Measurements from ENCODE around the gene TCEA2.

Gene TCEA2

DNA sequence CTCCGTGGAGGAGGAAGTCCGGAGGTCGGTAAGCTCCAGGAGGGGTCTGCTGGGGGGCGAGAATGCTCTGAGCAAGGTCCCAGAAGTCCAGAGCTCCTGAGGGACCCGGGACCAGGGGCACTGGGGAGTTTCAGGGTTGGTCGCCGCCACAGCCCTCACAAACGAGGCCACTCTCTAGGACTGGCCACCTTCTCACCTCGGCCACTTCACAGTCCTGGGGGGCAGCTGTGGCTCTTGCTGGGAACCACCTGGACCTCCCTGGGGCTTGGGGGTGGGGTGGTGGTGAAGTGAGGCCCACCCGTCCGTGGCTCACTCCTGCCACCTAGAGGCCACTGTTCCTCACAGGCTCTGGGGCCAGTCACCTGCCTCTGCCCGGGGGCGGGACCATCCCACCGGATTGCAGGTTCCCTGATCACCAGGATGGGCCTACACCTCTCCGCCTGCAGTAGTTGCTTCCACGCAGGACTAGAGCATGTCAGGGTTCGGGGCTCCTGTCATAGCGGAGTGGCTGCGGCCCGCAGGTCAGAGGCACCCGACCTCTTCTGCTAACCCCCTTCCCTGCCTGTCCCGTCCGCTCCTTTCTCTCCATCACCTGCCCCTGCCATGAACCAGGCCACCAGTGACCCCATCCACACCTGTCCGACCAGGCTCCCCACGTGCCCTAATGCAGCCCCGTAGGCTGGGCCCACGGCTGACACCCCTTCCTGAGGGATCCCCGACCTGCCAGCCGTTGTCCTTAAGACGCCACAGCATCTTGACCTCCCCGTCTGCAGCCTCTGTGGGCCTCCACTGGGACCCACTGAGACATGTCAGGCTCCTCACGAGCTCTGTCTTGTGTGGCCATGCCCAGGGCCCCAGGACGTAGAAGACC, 5.1 kb upstream of the TCEA2 start:
- peak overlapping the region in 1 of 3 experiments; percentile 41 for H3K27ac Mint-ChIP-seq
- no peaks in the 10 kb centered on the region for H3K9me3 Mint-ChIP-seq

GRCh38 chr20:64058536-64058935, 4.5 kb upstream of the TCEA2 start:
- H3K4me3 Mint-ChIP-seq, result no peak overlapping the region
- H3K36me3 Mint-ChIP-seq (ENCODE audit: low read depth), result no peaks in the 10 kb centered on the region
- peaks cover 7% of the 10 kb centered on the region for H3K4me1 Mint-ChIP-seq
- H3K9me3 Mint-ChIP-seq, result no peaks in the 10 kb centered on the region
- H3K27me3 Mint-ChIP-seq (ENCODE audit: low read depth), result peaks cover 8% of the 10 kb centered on the region
- H3K27ac Mint-ChIP-seq, result peak overlapping the region in 1 of 3 experiments; percentile 41
- TF ChIP-seq, protein P1, sequence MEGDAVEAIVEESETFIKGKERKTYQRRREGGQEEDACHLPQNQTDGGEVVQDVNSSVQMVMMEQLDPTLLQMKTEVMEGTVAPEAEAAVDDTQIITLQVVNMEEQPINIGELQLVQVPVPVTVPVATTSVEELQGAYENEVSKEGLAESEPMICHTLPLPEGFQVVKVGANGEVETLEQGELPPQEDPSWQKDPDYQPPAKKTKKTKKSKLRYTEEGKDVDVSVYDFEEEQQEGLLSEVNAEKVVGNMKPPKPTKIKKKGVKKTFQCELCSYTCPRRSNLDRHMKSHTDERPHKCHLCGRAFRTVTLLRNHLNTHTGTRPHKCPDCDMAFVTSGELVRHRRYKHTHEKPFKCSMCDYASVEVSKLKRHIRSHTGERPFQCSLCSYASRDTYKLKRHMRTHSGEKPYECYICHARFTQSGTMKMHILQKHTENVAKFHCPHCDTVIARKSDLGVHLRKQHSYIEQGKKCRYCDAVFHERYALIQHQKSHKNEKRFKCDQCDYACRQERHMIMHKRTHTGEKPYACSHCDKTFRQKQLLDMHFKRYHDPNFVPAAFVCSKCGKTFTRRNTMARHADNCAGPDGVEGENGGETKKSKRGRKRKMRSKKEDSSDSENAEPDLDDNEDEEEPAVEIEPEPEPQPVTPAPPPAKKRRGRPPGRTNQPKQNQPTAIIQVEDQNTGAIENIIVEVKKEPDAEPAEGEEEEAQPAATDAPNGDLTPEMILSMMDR (IDR thresholded peaks at IDR 0.05; ENCODE audit: unreplicated experiment in 3 of 3), result no peak

More for the DNA sequence above, 5.1 kb upstream of the TCEA2 start:
- no peaks in the 10 kb centered on the region for H3K36me3 Mint-ChIP-seq (ENCODE audit: low read depth)
- H3K27me3 Mint-ChIP-seq (ENCODE audit: low read depth), result peaks cover 10% of the 10 kb centered on the region
- no peak overlapping the region for H3K4me3 Mint-ChIP-seq
- peaks cover 11% of the 10 kb centered on the region for H3K4me1 Mint-ChIP-seq
- TF ChIP-seq, protein P1 (IDR thresholded peaks at IDR 0.05; ENCODE audit: unreplicated experiment in 3 of 3), result peak; percentile 76 to 86 (median 82)

DNA sequence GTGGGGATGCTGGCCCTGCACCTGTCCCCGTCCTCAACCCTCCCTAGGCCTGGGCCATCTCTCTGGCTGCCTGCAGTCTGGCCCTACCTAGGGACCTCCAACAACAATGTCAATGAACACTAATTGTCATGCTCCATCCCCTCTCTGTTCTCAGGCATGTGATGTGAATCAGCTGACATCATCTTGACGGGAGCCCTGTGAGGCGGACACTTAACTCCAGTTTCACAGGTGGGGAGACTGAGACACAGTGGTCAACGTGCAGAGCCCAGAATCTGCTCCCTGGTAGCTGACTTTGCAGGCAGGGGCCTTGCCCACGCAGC, 762 bp upstream of the TCEA2 start:
- Mint-ChIP-seq H3K27me3 (ENCODE audit: low read depth) (peaks cover 6% of the 10 kb centered on the region), H3K27ac (peak overlapping the region; percentile 27 to 77 (median 62)), H3K4me1 (peaks cover 6% of the 10 kb centered on the region), H3K9me3 (no peaks in the 10 kb centered on the region), H3K4me3 (peak overlapping the region; percentile 78 to 94 (median 93)), H3K36me3 (ENCODE audit: low read depth) (no peaks in the 10 kb centered on the region)
- TF ChIP-seq, protein P1 (IDR thresholded peaks at IDR 0.05; ENCODE audit: unreplicated experiment in 3 of 3), result no peak

GRCh38 chr20:64063389-64064144, 569 bp downstream of the TCEA2 start:
- peaks cover 6% of the 10 kb centered on the region for H3K27me3 Mint-ChIP-seq (ENCODE audit: low read depth)
- H3K9me3 Mint-ChIP-seq, result no peaks in the 10 kb centered on the region
- H3K27ac Mint-ChIP-seq, result peak overlapping the region; percentile 47 to 94 (median 62)
- peak overlapping the region; percentile 93 to 99 (median 94) for H3K4me3 Mint-ChIP-seq
- no peaks in the 10 kb centered on the region for H3K36me3 Mint-ChIP-seq (ENCODE audit: low read depth)
- TF ChIP-seq, protein P1 (IDR thresholded peaks at IDR 0.05; ENCODE audit: unreplicated experiment in 3 of 3), result no peak
- H3K4me1 Mint-ChIP-seq, result peaks cover 6% of the 10 kb centered on the region

DNA sequence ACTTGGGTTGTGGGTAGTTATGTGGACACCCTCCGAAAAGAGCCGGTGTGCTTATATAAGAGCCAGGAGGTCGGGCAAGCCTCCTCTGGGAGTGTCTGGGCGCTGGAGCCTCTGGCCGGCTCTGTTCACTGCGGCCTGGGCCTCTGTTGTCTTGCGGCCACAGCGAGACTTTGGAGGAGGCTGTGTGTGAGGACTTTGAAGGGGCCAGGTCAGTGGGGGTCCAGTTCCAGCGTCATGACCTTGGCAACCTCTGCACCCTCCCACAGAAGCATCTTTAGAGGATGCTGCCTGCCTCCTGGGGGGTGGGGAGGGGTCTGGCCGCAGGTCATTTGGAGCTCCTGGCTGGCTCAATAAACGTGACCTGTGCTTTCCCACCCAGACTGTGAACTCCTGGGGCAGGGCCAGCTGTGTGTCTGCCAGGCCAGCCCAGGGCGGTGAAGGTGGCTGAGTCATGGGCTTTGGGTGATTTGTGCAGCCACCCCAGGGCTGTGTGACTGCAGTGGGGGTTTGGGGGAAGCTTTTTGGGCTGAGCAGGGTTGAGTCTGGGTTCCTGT, 1.2 kb downstream of the TCEA2 start:
- H3K36me3 Mint-ChIP-seq (ENCODE audit: low read depth), result no peaks in the 10 kb centered on the region
- TF ChIP-seq, protein P1 (IDR thresholded peaks at IDR 0.05; ENCODE audit: unreplicated experiment in 3 of 3), result no peak
- peak overlapping the region; percentile 47 to 94 (median 62) for H3K27ac Mint-ChIP-seq
- peak overlapping the region; percentile 93 to 99 (median 94) for H3K4me3 Mint-ChIP-seq
- H3K27me3 Mint-ChIP-seq (ENCODE audit: low read depth), result peaks cover 6% of the 10 kb centered on the region
- no peaks in the 10 kb centered on the region for H3K9me3 Mint-ChIP-seq
- peaks cover 6% of the 10 kb centered on the region for H3K4me1 Mint-ChIP-seq
